Lung microvascular endothelial cell (primary cell): ENCODE results near the gene ABTB2. TPM values are rescaled to one million over a fixed set of nuclear protein-coding genes. Genes with fewer than 3 reads are reported as not detected.
"Not testable (repeated sequence)": the region's sequence is repeated elsewhere in the genome, so short reads cannot be mapped to it uniquely, and the experiment has no call there.

Source experiments
- DNase-seq, 2 donors: peaks; one replicate each; pipeline versions ENCODE4 v3.0.0 to v3.0.0-alpha.2; 2010; ENCODE audit warnings: low read depth in 2 of 2
- total RNA-seq: library from RNA; depleted of rRNA; stranded (reverse); fragments of >200 nt; gene quantifications from 2 replicates; pipeline ENCODE4 v1.2.1, GENCODE V29; 2014

ABTB2 gene
- total RNA-seq, 1 donor from 2014 or later = 0.20 TPM

- no peak for DNase-seq
Measured at GRCh38 chr11:34242037-34242625, 115.7 kb downstream of the ABTB2 start.

- DNase-seq = no peak
Measured at GRCh38 chr11:34240150-34240494, 117.7 kb downstream of the ABTB2 start.

GRCh38 chr11:34239465-34240149, 118.2 kb downstream of the ABTB2 start:
- no peak for DNase-seq

GRCh38 chr11:34238966-34239365, 118.8 kb downstream of the ABTB2 start:
- DNase-seq = no peak

- DNase-seq = no peak
Measured at GRCh38 chr11:34238533-34238932, 119.3 kb downstream of the ABTB2 start.

- no peak for DNase-seq
Measured at GRCh38 chr11:34236572-34236971, 121.2 kb downstream of the ABTB2 start.

- no peak for DNase-seq
Measured at GRCh38 chr11:34235591-34236071, 122.2 kb downstream of the ABTB2 start.

GRCh38 chr11:34235189-34235588, 122.6 kb downstream of the ABTB2 start:
- no peak for DNase-seq

- DNase-seq = peak in 1 of 2 donors; percentile 65
Measured at GRCh38 chr11:34234086-34234740, 123.6 kb downstream of the ABTB2 start.

- no peak for DNase-seq
Measured at GRCh38 chr11:34233215-34233614, 124.6 kb downstream of the ABTB2 start.

- DNase-seq = no peak
Measured at GRCh38 chr11:34232807-34233206, 125.0 kb downstream of the ABTB2 start.

GRCh38 chr11:34226210-34226609, 131.6 kb downstream of the ABTB2 start:
- DNase-seq = no peak

GRCh38 chr11:34225091-34225490, 132.7 kb downstream of the ABTB2 start:
- DNase-seq = no peak

GRCh38 chr11:34224434-34224966, 133.3 kb downstream of the ABTB2 start:
- no peak for DNase-seq

- no peak for DNase-seq
Measured at GRCh38 chr11:34223907-34224306, 133.9 kb downstream of the ABTB2 start.

- DNase-seq = peak in 1 of 2 donors; percentile 72
Measured at GRCh38 chr11:34223021-34223813, 134.6 kb downstream of the ABTB2 start.

GRCh38 chr11:34222030-34222429, 135.8 kb downstream of the ABTB2 start:
- DNase-seq = no peak

- DNase-seq = no peak
Measured at GRCh38 chr11:34219941-34220370, 137.9 kb downstream of the ABTB2 start.

- DNase-seq = no peak
Measured at GRCh38 chr11:34219279-34219678, 138.5 kb downstream of the ABTB2 start.

- DNase-seq = not testable (repeated sequence)
Measured at GRCh38 chr11:34218756-34219155, 139.1 kb downstream of the ABTB2 start.

- no peak for DNase-seq
Measured at GRCh38 chr11:34218067-34218466, 139.7 kb downstream of the ABTB2 start.

- no peak for DNase-seq
Measured at GRCh38 chr11:34216706-34217105, 141.1 kb downstream of the ABTB2 start.
